ENCODE data around the gene ARHGAP32.

- no peak for TF ChIP-seq EZH2 (IDR thresholded peaks at IDR 0.05)
- no peak for TF ChIP-seq CTCF (IDR thresholded peaks at IDR 0.05 in 2 of 3, conservative IDR thresholded peaks at IDR 0.05 in 1 of 3; ENCODE audit: borderline replicate concordance in 1 of 3, insufficient read depth in 1 of 3, low read depth in 2 of 3, low read length in 2 of 3)
- TF ChIP-seq POLR2A (IDR thresholded peaks at IDR 0.05; ENCODE audit: borderline replicate concordance, extremely low read depth, insufficient read depth, insufficient read length): no peak
- TF ChIP-seq, protein P1, sequence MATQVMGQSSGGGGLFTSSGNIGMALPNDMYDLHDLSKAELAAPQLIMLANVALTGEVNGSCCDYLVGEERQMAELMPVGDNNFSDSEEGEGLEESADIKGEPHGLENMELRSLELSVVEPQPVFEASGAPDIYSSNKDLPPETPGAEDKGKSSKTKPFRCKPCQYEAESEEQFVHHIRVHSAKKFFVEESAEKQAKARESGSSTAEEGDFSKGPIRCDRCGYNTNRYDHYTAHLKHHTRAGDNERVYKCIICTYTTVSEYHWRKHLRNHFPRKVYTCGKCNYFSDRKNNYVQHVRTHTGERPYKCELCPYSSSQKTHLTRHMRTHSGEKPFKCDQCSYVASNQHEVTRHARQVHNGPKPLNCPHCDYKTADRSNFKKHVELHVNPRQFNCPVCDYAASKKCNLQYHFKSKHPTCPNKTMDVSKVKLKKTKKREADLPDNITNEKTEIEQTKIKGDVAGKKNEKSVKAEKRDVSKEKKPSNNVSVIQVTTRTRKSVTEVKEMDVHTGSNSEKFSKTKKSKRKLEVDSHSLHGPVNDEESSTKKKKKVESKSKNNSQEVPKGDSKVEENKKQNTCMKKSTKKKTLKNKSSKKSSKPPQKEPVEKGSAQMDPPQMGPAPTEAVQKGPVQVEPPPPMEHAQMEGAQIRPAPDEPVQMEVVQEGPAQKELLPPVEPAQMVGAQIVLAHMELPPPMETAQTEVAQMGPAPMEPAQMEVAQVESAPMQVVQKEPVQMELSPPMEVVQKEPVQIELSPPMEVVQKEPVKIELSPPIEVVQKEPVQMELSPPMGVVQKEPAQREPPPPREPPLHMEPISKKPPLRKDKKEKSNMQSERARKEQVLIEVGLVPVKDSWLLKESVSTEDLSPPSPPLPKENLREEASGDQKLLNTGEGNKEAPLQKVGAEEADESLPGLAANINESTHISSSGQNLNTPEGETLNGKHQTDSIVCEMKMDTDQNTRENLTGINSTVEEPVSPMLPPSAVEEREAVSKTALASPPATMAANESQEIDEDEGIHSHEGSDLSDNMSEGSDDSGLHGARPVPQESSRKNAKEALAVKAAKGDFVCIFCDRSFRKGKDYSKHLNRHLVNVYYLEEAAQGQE (IDR thresholded peaks at IDR 0.05; ENCODE audit: low read depth): no peak
- TF ChIP-seq YY1 (IDR thresholded peaks at IDR 0.05; ENCODE audit: extremely low read depth, insufficient replicate concordance, low read depth, low read length): no peak
- TF ChIP-seq POLR2AphosphoS5 (IDR thresholded peaks at IDR 0.05; ENCODE audit: low read depth, low read length): no peak
- TF ChIP-seq SP1 (IDR thresholded peaks at IDR 0.05; ENCODE audit: low read depth): no peak
- no peak for TF ChIP-seq JUND (IDR thresholded peaks at IDR 0.05)
Observed at GRCh38 chr11:129106788-129107187, 85.3 kb downstream of the ARHGAP32 start.
